HG03469 (cell line): ENCODE results near the gene RSF1.
A peak's percentile ranks its signal among the peaks of the same experiment; 100 is the strongest.
"Not testable (repeated sequence)": the region's sequence is repeated elsewhere in the genome, so short reads cannot be mapped to it uniquely, and the experiment has no call there.

Experiments
- ATAC-seq: cut with Tn5 transposase; IDR thresholded peaks from one replicate; pipeline ENCODE4 v1.9.1; 2021; ENCODE audit warnings: mild to moderate bottlenecking, moderate library complexity, moderate number of reproducible peaks; ENCODE audit not compliant: unreplicated experiment

RSF1 gene

DNA sequence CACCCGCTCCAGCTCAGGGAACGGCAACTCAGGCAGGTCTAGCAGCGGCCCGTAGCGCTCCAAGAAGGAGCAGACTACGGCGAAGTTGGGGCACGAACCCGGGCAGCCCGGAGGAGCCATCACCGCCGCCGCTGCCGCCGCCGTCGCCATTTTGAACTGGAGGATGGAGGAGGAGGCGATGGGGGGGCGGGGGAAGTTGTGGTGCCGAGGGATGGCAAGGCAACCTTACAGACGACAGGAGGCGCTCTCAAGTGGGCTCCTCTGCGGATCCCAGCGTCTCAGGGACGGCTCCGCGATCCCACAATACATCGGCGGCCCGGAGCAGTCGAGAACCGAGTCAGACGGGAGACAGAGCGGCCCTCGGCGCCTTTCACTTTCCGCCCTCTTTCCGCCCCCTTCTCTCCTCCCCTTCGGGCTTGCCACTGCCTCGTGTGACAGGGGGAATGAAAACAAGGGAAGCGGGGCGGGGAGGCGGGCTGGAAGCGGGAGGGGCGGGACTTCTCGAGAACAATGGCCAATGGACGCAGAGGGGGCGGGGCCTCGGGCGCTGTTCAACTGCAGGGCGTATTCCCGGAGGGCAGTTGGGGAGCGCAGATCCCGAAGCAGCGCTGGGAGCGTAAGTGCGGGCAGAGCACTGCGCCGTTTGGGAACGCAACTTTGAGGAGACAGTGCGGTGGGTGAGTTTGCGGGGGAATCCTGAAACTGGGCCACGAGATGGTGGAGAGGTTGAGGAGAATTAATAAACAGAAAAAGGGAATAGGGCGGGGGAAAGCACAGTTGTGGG is at the start of gene RSF1, which contains the start of gene AAMDC:
TSS of gene RSF1 (minus strand) at position 158 of the 784 bp plus-strand sequence. CDS start at position 150, 8 bp downstream.
TSS of gene AAMDC (plus strand) at position 580 of the 784 bp plus-strand sequence. CDS start 21,353 bp downstream, outside the sequence.
- peak; percentile 68 for ATAC-seq

GRCh38 chr11:77868744-77869143 is 48.2 kb upstream of the RSF1 start:
- no peak for ATAC-seq

- no peak for ATAC-seq
Measured at GRCh38 chr11:77866336-77866735, 45.8 kb upstream of the RSF1 start.

DNA sequence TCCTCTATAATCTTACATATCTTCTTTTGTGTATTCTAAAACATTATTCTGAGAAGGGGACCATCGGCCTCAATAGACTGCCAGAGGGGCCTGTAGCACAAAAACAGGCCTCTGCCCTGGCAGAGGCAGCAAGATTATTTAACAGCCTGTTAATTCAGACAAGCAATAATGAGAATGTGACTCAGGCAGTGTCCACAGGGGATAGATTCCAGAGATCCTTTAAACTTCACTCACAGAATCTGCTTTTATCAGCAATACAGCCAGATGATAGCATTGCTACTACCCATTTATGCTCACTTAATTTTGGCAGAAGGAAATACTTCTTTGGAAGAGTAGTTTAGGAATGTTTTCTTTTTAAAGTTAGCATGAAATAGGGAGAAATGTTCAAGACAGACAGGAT is 45.3 kb upstream of the RSF1 start:
- no peak for ATAC-seq

DNA sequence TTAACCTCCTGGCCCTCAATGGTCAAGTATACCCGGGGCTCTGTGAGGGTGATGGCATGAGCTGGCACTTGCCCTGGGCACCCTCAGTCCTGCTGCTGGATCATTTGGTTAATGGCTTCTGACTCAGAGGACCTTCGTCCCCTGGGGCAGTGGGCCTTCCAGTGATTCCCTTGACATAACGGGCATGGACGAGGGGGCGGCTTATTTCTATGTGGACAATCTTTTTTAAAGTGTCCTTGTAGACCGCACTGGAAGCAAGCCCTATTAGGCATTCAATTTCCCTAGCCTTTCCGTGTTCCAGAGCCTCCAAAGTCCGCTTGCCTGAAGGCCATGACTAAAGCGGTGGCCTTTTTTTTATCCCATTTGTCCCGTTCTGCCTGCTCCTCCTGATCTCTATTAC is 40.9 kb upstream of the RSF1 start:
- not testable (repeated sequence) for ATAC-seq

DNA sequence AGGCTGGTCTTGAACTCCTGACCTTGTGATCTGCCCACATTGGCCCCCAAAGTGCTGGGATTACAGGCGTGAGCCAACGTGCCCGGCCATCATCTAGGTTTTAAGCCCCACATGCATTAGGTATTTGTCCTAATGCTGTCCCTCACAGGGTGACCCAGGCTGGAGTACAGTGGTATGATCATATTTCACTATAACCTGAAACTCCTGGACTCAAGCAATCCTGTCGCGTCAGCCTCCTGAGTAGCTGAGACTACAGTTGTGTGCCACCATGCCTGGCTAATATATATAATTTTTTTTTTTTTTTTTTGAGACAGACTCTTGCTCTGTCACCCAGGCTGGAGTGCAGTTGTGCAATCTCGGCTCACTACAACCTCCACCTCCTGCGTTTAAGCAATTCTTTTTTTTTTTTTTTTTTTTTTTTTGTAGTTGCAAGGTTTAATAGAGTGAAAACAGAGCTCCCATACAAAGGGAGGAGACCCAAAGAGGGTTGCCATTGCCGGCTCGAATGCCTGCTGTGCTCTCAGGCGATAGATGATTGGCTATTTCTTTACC is 37.5 kb upstream of the RSF1 start:
- not testable (repeated sequence) for ATAC-seq

DNA sequence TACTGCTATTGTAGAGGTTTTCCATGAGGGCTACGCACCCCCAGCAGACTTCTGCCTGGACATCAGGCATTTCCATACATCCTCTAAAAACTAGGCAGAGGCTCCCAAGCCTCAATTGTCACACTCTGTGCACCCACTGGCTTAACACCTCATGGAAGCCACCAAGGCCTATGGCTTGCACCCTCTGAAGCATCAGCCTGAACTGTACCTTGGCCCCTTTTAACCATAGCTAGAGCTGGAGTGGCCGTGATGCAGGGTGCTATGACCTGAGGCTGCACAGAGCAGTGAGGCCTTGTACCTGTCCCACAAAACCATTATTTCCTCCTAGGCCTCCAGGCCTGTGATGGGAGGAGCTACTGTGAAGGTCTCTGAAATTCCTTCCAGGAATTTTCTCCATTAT is 34.3 kb upstream of the RSF1 start:
- ATAC-seq = no peak

DNA sequence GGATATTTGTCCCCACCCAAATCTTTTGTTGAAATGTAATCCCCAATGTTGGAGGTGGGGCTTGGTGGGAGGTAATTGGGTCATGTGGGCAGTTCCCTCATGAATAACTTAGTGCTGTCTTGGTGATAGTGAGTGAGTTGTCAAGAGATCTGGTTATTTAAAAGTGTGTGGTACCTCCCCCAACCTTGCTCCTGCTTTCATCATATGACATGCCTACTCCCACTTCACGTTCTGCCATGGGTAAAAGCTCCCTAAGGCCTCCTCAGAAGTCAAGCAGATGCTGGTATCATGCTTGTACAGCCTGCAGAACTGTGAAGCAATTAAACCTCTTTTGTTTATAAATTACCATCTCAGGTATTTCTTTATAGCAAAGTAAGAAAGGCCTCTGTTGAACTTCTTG is 31.0 kb upstream of the RSF1 start:
- no peak for ATAC-seq

GRCh38 chr11:77843700-77844099 is 23.2 kb upstream of the RSF1 start:
- ATAC-seq = not testable (repeated sequence)

- no peak for ATAC-seq
Measured at GRCh38 chr11:77842441-77843121, 22.1 kb upstream of the RSF1 start.

DNA sequence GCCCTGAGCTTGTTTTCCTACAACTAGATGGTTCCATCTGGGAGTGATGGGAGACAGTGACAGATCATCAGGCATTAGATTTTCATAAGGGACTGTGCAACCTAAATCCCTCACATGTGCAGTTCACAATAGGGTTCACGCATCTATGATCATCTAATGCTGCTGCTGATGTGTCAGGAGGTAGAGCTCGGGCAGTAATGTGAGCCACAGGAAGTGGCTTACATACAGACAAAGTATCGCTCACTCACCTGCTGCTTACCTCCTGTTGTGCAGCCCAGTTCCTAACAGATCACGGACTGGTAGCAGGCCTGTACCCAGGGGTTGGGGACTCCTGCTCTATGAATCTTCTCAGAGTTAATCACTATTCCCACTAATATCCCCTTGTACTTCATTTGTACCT is 12.8 kb upstream of the RSF1 start:
- ATAC-seq = no peak

DNA sequence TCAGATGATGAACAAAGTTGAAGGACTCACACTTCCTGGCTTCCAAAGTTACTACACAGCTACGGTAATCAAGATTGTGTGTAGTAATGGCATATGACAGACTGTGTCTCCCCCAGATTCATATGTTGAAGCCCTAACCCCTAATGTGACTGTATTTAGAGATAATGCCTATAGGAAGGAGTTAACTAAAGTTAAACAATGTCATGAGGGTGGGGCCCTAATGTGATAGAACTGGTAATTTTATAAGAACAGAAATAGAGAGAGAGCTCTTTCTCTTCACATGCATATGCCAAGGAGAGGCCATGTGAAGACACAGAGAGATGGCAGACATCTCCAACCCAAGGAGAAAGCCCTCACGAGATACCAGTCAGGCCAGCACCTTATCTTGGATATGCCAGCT is 8.4 kb upstream of the RSF1 start:
- ATAC-seq = no peak

DNA sequence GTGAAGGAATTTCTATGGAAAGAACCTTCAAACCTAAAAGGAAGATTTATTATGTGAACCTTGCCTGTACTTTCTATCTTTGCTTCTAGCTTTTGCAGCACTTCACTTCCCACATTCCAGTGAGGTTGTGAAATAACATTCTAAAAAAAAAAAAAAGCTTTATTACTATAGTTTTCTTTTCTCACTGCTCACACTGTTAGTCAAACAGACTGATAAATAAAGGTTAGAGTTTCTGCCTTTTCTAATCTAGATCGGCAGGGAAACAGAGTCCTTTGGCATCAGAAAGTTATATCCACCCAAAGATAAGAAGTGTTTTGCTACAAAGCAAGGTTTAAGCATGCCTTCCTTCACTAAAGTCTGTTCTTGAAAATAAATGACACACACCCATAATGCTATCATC is 3.3 kb upstream of the RSF1 start:
- no peak for ATAC-seq

GRCh38 chr11:77822126-77822525 is 1.6 kb upstream of the RSF1 start:
- ATAC-seq = not testable (repeated sequence)

- no peak for ATAC-seq
Measured at GRCh38 chr11:77821349-77821851, 878 bp upstream of the RSF1 start.

DNA sequence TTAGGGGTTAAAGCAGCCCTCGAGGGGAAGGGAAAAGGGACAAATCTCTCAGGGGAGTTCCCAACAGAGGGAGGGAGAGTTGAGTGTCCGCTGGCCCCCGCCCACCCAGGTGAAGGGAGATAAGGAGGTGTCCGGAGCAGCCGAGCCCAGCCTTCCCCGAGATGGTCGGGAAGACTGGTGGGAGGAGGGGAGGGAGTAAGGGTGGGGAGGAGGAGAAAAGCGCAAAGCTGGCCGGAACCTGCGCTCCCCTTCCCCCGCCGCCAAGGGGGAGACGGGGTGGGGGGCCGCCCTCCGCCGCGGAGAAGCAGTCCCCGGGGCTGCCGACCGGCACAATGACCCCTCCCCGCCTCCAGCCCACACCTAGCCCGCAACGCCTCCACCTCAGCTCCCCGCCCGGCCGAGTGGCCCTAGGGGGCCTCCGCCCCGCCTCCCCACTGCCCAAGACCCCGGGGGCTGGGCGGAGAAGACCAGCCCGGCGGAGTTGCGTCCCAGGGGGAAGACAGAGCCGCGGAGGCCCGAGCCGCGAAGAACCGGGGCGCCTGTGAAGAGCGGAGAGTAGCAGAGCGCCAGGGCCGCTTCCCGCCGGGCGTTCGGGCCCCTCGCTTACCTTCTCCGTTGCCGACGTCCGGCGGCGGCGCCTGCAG is 479 bp downstream of the RSF1 start:
- peak; percentile 5 for ATAC-seq

DNA sequence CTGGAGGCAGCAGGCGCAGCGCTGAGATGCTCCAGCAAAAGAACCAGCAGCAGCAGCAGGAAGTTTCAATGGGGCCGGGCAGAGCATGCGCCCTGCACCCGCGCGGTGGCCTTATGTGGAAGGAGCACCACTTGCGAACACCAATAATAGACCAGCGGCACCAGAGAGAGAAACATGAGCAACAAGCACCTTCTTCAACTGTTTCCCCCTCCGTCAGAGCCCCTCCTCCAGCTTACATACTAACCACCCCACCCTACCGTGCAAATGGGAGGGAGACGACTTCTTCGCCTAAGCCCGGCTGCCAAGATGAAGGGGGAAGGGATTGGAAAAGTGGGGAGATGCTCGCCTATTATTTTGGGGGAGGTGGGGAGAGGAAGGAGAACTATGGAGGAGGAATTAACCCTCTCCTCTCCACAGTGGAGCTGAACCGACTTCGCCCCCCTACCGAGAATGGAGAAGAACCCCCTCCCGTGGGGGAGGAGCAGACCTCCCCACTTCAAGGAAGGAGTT is 1.1 kb downstream of the RSF1 start:
- peak; percentile 45 for ATAC-seq

DNA sequence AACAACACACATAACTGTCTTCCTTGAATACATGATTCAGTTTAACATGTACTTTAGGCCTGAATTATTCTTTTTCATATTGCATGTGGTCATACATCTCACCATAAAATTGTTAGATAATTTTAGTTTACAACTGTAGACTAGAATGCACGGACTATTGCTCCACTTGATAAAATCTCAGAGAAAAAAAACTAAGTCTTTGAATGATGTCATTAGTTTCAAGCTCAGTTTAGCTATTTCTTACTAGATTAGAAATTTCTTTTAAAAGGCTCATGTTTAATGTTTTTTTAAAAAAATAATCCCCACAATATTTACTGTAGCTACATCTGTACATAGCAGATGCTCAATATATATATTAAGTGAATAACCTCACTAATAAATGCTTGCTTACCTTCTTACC is 5.1 kb downstream of the RSF1 start:
- no peak for ATAC-seq

GRCh38 chr11:77814848-77815247 is 5.7 kb downstream of the RSF1 start:
- no peak for ATAC-seq

GRCh38 chr11:77813256-77813655 is 7.3 kb downstream of the RSF1 start:
- no peak for ATAC-seq

- no peak for ATAC-seq
Measured at GRCh38 chr11:77806993-77807392, 13.5 kb downstream of the RSF1 start.
